WTC11 (cell line): ENCODE data around the gene PPARA. TPM values are rescaled to one million over a fixed set of nuclear protein-coding genes. Genes with fewer than 3 reads are reported as not detected.

Experiments
- ATAC-seq: fragments of 200-7000 bp; cut with Tn5 transposase; 2 replicates; pipeline ENCODE4 v1.10.0; 2021; ENCODE audit warnings: mild to moderate bottlenecking, moderate library complexity
- CTCF ChIA-PET: fragments of 300-600 bp; sonication (Branson Sonifier 250); formaldehyde crosslinking; loops from one replicate; lab custom pipeline; 2021; ENCODE audit warnings: antibody characterized with exemption; lab: Charles Lee
- POLR2A ChIA-PET: fragments of 350-600 bp; sonication (Branson Sonifier 250); formaldehyde crosslinking; loops from one replicate; lab custom pipeline; 2021; ENCODE audit warnings: antibody characterized with exemption; lab: Charles Lee
- DNase-seq: peaks from one replicate; pipeline ENCODE4 v3.0.0; 2021; ENCODE audit warnings: low spot score
- H3K27ac Mint-ChIP-seq: 2 replicates; pipeline ENCODE4 v1.8.0; 2021; ENCODE audit warnings: mixed read lengths
- H3K27me3 Mint-ChIP-seq: 2 replicates; pipeline ENCODE4 v1.8.0; 2021; ENCODE audit warnings: low read depth, mild to moderate bottlenecking, moderate library complexity, mixed read lengths
- H3K36me3 Mint-ChIP-seq: 2 replicates; pipeline ENCODE4 v1.8.0; 2021; ENCODE audit warnings: mixed read lengths
- H3K4me1 Mint-ChIP-seq: 2 replicates; pipeline ENCODE4 v1.8.0; 2022; ENCODE audit warnings: mixed read lengths
- H3K4me3 Mint-ChIP-seq: 2 replicates; pipeline ENCODE4 v1.8.0; 2021; ENCODE audit warnings: mild to moderate bottlenecking, moderate library complexity, mixed read lengths
- H3K9me3 Mint-ChIP-seq: 2 replicates; pipeline ENCODE4 v1.8.0; 2021; ENCODE audit warnings: mixed read lengths
- CREB1 ChIP-seq: sonication (generic); formaldehyde crosslinking; IDR thresholded peaks from 2 replicates; pipeline ENCODE4 v1.8.0; 2023; ENCODE audit warnings: mild to moderate bottlenecking, missing genetic modification reagents
- ESRRA ChIP-seq: sonication (generic); formaldehyde crosslinking; IDR thresholded peaks from 2 replicates; pipeline ENCODE4 v1.8.1; 2022; ENCODE audit warnings: mild to moderate bottlenecking, missing genetic modification reagents, borderline replicate concordance
- FOXP1 ChIP-seq: sonication (generic); formaldehyde crosslinking; IDR thresholded peaks from 2 replicates; pipeline ENCODE4 v1.8.0; 2022; ENCODE audit warnings: missing genetic modification reagents, mild to moderate bottlenecking, moderate library complexity, borderline replicate concordance
- MYBL2 ChIP-seq: sonication (generic); formaldehyde crosslinking; IDR thresholded peaks from 2 replicates; pipeline ENCODE4 v1.8.1; 2023; ENCODE audit warnings: mild to moderate bottlenecking, moderate library complexity, missing genetic modification reagents
- NR2C2 ChIP-seq: sonication (generic); formaldehyde crosslinking; IDR thresholded peaks from 2 replicates; pipeline ENCODE4 v1.8.0; 2022; ENCODE audit warnings: mild to moderate bottlenecking, missing genetic modification reagents
- RELA ChIP-seq: sonication (generic); formaldehyde crosslinking; IDR thresholded peaks from 2 replicates; pipeline ENCODE4 v1.8.1; 2022; ENCODE audit warnings: missing genetic modification reagents, mild to moderate bottlenecking, borderline replicate concordance
- ZNF138 ChIP-seq: sonication (generic); formaldehyde crosslinking; conservative IDR thresholded peaks from 2 replicates; pipeline ENCODE4 v1.8.1; 2022; ENCODE audit warnings: mild to moderate bottlenecking, moderate library complexity, missing genetic modification reagents
- total RNA-seq: library from RNA; stranded (reverse); gene quantifications from 3 replicates; pipeline ENCODE4 v1.2.3, GENCODE V29; 2021
- TF ChIP-seq, protein P1 (sequence below): sonication (generic); formaldehyde crosslinking; IDR thresholded peaks from 2 replicates; pipeline ENCODE4 v1.8.0; 2023; ENCODE audit warnings: missing genetic modification reagents, mild to moderate bottlenecking, borderline replicate concordance
- TF ChIP-seq, protein P2 (sequence below): sonication (generic); formaldehyde crosslinking; IDR thresholded peaks from 2 replicates; pipeline ENCODE4 v1.8.1; 2022; ENCODE audit warnings: low read depth, mild to moderate bottlenecking, moderate library complexity, missing genetic modification reagents, borderline replicate concordance
- TF ChIP-seq, protein P3 (sequence below): sonication (generic); formaldehyde crosslinking; IDR thresholded peaks from 2 replicates; pipeline ENCODE4 v1.8.1; 2023; ENCODE audit warnings: mild to moderate bottlenecking, missing genetic modification reagents
- TF ChIP-seq, protein P4 (sequence below): sonication (generic); formaldehyde crosslinking; conservative IDR thresholded peaks from 2 replicates; pipeline ENCODE4 v1.8.1; 2022; ENCODE audit warnings: mild to moderate bottlenecking, missing genetic modification reagents
- TF ChIP-seq, protein P5 (sequence below): fragments of 250-450 bp; sonication (Bioruptor Pico); IDR thresholded peaks from 2 replicates; pipeline ENCODE4 v1.9.0; 2021; ENCODE audit warnings: moderate library complexity, mild to moderate bottlenecking, inconsistent platforms, borderline replicate concordance
- TF ChIP-seq, protein P6 (sequence below): fragments of 250-450 bp; sonication (Bioruptor Pico); IDR thresholded peaks from 2 replicates; pipeline ENCODE4 v2.1.2; 2022; ENCODE audit warnings: mild to moderate bottlenecking, moderate library complexity
- TF ChIP-seq, protein P7 (sequence below): sonication (generic); formaldehyde crosslinking; IDR thresholded peaks from 2 replicates; pipeline ENCODE4 v1.8.0; 2022; ENCODE audit warnings: mild to moderate bottlenecking, missing genetic modification reagents
- TF ChIP-seq, protein P8 (sequence below): fragments of 250-450 bp; sonication (Bioruptor Pico); IDR thresholded peaks from 2 replicates; pipeline ENCODE4 v1.9.0; 2021; ENCODE audit warnings: mild to moderate bottlenecking

The PPARA gene
- total RNA-seq, 1 experiment from 2014 or later = 9.3 TPM

DNA sequence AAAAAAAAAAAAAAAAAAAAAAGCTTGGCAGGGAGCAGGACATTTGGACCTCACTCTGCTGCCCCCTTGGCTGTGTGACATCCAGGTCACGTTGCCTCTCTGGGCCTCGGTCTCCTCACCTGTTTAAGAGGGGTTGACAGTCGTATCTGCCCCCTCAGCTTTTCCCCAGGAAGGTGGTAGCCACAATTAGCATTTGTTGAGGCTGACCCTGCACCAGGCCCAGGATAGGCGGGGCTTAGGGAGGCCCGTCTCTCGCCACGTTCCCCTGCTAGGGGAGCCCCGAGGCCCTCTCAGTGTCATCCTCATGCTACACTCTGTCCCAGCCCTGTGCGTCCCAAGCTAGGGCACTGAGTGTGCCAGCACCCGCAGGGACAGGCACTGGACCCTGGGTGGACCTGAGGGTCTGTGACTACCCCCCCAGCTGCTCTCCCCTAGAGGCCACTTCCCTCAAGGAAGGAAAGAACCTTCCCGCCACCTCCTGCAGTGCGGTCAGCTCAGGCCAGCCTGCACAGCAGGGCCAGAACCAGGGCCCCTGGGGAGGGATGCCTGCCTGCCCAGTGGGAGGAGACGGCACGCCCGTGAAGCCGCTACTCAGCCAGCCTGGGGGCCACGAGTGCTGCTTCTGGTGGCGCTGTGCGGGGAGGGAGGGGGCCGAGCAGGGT, 38.5 kb upstream of the PPARA start (continued):
- TF ChIP-seq, protein P1, sequence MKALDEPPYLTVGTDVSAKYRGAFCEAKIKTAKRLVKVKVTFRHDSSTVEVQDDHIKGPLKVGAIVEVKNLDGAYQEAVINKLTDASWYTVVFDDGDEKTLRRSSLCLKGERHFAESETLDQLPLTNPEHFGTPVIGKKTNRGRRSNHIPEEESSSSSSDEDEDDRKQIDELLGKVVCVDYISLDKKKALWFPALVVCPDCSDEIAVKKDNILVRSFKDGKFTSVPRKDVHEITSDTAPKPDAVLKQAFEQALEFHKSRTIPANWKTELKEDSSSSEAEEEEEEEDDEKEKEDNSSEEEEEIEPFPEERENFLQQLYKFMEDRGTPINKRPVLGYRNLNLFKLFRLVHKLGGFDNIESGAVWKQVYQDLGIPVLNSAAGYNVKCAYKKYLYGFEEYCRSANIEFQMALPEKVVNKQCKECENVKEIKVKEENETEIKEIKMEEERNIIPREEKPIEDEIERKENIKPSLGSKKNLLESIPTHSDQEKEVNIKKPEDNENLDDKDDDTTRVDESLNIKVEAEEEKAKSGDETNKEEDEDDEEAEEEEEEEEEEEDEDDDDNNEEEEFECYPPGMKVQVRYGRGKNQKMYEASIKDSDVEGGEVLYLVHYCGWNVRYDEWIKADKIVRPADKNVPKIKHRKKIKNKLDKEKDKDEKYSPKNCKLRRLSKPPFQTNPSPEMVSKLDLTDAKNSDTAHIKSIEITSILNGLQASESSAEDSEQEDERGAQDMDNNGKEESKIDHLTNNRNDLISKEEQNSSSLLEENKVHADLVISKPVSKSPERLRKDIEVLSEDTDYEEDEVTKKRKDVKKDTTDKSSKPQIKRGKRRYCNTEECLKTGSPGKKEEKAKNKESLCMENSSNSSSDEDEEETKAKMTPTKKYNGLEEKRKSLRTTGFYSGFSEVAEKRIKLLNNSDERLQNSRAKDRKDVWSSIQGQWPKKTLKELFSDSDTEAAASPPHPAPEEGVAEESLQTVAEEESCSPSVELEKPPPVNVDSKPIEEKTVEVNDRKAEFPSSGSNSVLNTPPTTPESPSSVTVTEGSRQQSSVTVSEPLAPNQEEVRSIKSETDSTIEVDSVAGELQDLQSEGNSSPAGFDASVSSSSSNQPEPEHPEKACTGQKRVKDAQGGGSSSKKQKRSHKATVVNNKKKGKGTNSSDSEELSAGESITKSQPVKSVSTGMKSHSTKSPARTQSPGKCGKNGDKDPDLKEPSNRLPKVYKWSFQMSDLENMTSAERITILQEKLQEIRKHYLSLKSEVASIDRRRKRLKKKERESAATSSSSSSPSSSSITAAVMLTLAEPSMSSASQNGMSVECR (CRISPR knock-in tag) = no peak

DNA sequence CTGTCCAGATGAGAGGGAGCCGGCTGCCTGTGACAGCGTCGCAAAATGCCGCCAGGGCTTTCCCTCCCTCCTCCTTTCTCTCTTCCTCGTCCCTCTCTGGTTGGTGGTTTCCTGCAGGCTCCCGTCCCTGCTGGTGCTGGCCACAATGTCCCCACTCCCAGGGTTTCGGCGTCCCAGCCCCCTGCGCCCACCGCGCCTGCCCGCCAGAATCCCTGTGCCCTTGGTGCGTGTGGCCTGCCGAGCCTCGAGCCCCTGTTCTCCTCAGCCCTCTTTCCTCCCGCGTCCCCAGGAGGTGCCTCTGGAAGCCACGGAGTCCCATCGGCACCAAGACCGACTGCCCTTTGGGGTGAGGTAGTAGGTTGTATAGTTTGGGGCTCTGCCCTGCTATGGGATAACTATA, 37.9 kb upstream of the PPARA start:
- Mint-ChIP-seq H3K27me3 (no peaks in the 10 kb centered on the region), H3K4me3 (no peak overlapping the region), H3K4me1 (peaks cover 3% of the 10 kb centered on the region; the same call in 1 of the 2 replicates), H3K9me3 (no peaks in the 10 kb centered on the region), H3K27ac (no peak overlapping the region), H3K36me3 (no peaks in the 10 kb centered on the region)
- POLR2A ChIA-PET = no interaction called here
- CTCF ChIA-PET = interaction anchor here (1.5 to 9.2 kb wide), 4 partner anchors 10 to 116 kb away, joined by 3 to 145 read pairs (median 31); no protein-coding TSS in a partner anchor
- DNase-seq = no peak
- ATAC-seq = no peak
- TF ChIP-seq CREB1 (CRISPR knock-in tag) (no peak), NR2C2 (CRISPR knock-in tag) (no peak), MYBL2 (CRISPR knock-in tag) (no peak), ESRRA (CRISPR knock-in tag) (no peak), RELA (no peak), FOXP1 (CRISPR knock-in tag) (no peak), ZNF138 (no peak)
- TF ChIP-seq, protein P2, sequence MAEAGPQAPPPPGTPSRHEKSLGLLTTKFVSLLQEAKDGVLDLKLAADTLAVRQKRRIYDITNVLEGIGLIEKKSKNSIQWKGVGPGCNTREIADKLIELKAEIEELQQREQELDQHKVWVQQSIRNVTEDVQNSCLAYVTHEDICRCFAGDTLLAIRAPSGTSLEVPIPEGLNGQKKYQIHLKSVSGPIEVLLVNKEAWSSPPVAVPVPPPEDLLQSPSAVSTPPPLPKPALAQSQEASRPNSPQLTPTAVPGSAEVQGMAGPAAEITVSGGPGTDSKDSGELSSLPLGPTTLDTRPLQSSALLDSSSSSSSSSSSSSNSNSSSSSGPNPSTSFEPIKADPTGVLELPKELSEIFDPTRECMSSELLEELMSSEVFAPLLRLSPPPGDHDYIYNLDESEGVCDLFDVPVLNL (CRISPR knock-in tag) = no peak
- TF ChIP-seq, protein P3, sequence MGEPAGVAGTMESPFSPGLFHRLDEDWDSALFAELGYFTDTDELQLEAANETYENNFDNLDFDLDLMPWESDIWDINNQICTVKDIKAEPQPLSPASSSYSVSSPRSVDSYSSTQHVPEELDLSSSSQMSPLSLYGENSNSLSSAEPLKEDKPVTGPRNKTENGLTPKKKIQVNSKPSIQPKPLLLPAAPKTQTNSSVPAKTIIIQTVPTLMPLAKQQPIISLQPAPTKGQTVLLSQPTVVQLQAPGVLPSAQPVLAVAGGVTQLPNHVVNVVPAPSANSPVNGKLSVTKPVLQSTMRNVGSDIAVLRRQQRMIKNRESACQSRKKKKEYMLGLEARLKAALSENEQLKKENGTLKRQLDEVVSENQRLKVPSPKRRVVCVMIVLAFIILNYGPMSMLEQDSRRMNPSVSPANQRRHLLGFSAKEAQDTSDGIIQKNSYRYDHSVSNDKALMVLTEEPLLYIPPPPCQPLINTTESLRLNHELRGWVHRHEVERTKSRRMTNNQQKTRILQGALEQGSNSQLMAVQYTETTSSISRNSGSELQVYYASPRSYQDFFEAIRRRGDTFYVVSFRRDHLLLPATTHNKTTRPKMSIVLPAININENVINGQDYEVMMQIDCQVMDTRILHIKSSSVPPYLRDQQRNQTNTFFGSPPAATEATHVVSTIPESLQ (CRISPR knock-in tag) = no peak
- TF ChIP-seq, protein P4, sequence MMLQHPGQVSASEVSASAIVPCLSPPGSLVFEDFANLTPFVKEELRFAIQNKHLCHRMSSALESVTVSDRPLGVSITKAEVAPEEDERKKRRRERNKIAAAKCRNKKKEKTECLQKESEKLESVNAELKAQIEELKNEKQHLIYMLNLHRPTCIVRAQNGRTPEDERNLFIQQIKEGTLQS (CRISPR knock-in tag) = no peak
- TF ChIP-seq, protein P5, sequence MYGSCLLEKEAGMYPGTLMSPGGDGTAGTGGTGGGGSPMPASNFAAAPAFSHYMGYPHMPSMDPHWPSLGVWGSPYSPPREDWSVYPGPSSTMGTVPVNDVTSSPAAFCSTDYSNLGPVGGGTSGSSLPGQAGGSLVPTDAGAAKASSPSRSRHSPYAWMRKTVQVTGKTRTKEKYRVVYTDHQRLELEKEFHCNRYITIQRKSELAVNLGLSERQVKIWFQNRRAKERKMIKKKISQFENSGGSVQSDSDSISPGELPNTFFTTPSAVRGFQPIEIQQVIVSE (CRISPR knock-in tag) = no peak
- TF ChIP-seq, protein P6, sequence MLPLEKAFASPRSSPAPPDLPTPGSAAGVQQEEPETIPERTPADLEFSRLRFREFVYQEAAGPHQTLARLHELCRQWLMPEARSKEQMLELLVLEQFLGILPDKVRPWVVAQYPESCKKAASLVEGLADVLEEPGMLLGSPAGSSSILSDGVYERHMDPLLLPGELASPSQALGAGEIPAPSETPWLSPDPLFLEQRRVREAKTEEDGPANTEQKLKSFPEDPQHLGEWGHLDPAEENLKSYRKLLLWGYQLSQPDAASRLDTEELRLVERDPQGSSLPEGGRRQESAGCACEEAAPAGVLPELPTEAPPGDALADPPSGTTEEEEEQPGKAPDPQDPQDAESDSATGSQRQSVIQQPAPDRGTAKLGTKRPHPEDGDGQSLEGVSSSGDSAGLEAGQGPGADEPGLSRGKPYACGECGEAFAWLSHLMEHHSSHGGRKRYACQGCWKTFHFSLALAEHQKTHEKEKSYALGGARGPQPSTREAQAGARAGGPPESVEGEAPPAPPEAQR (CRISPR knock-in tag) = no peak
- TF ChIP-seq, protein P1 (CRISPR knock-in tag) = no peak
- TF ChIP-seq, protein P7, sequence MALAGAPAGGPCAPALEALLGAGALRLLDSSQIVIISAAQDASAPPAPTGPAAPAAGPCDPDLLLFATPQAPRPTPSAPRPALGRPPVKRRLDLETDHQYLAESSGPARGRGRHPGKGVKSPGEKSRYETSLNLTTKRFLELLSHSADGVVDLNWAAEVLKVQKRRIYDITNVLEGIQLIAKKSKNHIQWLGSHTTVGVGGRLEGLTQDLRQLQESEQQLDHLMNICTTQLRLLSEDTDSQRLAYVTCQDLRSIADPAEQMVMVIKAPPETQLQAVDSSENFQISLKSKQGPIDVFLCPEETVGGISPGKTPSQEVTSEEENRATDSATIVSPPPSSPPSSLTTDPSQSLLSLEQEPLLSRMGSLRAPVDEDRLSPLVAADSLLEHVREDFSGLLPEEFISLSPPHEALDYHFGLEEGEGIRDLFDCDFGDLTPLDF (CRISPR knock-in tag) = no peak
- TF ChIP-seq, protein P8, sequence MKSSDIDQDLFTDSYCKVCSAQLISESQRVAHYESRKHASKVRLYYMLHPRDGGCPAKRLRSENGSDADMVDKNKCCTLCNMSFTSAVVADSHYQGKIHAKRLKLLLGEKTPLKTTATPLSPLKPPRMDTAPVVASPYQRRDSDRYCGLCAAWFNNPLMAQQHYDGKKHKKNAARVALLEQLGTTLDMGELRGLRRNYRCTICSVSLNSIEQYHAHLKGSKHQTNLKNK = no peak
